WERI-Rb-1 (cell line): ENCODE measurements around the gene KCNK2.

Source experiments
- DNase-seq: peaks from one replicate; pipeline ENCODE4 v3.0.0-alpha.2; 2020
- H3K27ac ChIP-seq: fragments of 250-450 bp; sonication (Bioruptor Pico); 2 replicates; pipeline ENCODE4 v1.5.1; 2020; ENCODE audit warnings: mild to moderate bottlenecking, moderate library complexity
- H3K27me3 ChIP-seq: fragments of 250-450 bp; sonication (Bioruptor Pico); 2 replicates; pipeline ENCODE4 v1.5.1; 2021; ENCODE audit warnings: mild to moderate bottlenecking, low read depth, moderate library complexity; ENCODE audit not compliant: insufficient read depth, severe bottlenecking
- H3K36me3 ChIP-seq: fragments of 250-450 bp; sonication (Bioruptor Pico); 2 replicates; pipeline ENCODE4 v1.5.1; 2020; ENCODE audit warnings: mild to moderate bottlenecking, moderate library complexity
- H3K4me3 ChIP-seq: 2 replicates; pipeline ENCODE4 v1.5.1; 2011; ENCODE audit warnings: low read depth, mild to moderate bottlenecking, control low read depth, low read length
- H3K9me3 ChIP-seq: fragments of 250-450 bp; sonication (Bioruptor Pico); 2 replicates; pipeline ENCODE4 v1.5.1; 2021; ENCODE audit warnings: mild to moderate bottlenecking, moderate library complexity; ENCODE audit not compliant: severe bottlenecking
- CTCF ChIP-seq: IDR thresholded peaks from 2 replicates; pipeline ENCODE4 v1.5.1; 2011; ENCODE audit warnings: low read depth, mild to moderate bottlenecking, control low read depth, inconsistent platforms, low read length

KCNK2 gene

GRCh38 chr1:215269955-215270354 is 187.4 kb downstream of the KCNK2 start:
- no peak for DNase-seq
- Histone ChIP-seq H3K4me3 (no peak overlapping the region), H3K27ac (no peak overlapping the region), H3K36me3 (no peaks in the 10 kb centered on the region), H3K9me3 (no peaks in the 10 kb centered on the region), H3K27me3 (no peaks in the 10 kb centered on the region)
- peak; percentile 28; the same call in 1 of the 2 replicates for TF ChIP-seq CTCF

- no peaks in the 10 kb centered on the region for H3K9me3 ChIP-seq
- no peak for DNase-seq
- H3K36me3 ChIP-seq: no peaks in the 10 kb centered on the region
- no peak overlapping the region for H3K4me3 ChIP-seq
- TF ChIP-seq CTCF: no peak
- H3K27ac ChIP-seq: no peak overlapping the region
- no peaks in the 10 kb centered on the region for H3K27me3 ChIP-seq
Observed at GRCh38 chr1:215273838-215274516, 191.4 kb downstream of the KCNK2 start.

- Histone ChIP-seq H3K9me3 (no peaks in the 10 kb centered on the region), H3K4me3 (no peak overlapping the region), H3K27me3 (no peaks in the 10 kb centered on the region), H3K27ac (no peak overlapping the region), H3K36me3 (no peaks in the 10 kb centered on the region)
- TF ChIP-seq CTCF: no peak
- no peak for DNase-seq
Observed at GRCh38 chr1:215276582-215276981, 194.0 kb downstream of the KCNK2 start.

GRCh38 chr1:215277532-215277931 is 195.0 kb downstream of the KCNK2 start:
- no peak overlapping the region for H3K4me3 ChIP-seq
- no peak for DNase-seq
- no peak overlapping the region for H3K27ac ChIP-seq
- H3K36me3 ChIP-seq: no peaks in the 10 kb centered on the region
- no peaks in the 10 kb centered on the region for H3K27me3 ChIP-seq
- H3K9me3 ChIP-seq: no peaks in the 10 kb centered on the region
- no peak for TF ChIP-seq CTCF

- Histone ChIP-seq H3K4me3 (no peak overlapping the region), H3K9me3 (no peaks in the 10 kb centered on the region), H3K27me3 (no peaks in the 10 kb centered on the region), H3K36me3 (no peaks in the 10 kb centered on the region), H3K27ac (no peak overlapping the region)
- no peak for TF ChIP-seq CTCF
- no peak for DNase-seq
Observed at GRCh38 chr1:215279682-215280081, 197.1 kb downstream of the KCNK2 start.

GRCh38 chr1:215282557-215282956 is 200.0 kb downstream of the KCNK2 start:
- Histone ChIP-seq H3K9me3 (no peaks in the 10 kb centered on the region), H3K36me3 (no peaks in the 10 kb centered on the region), H3K4me3 (no peak overlapping the region), H3K27me3 (no peaks in the 10 kb centered on the region), H3K27ac (no peak overlapping the region)
- TF ChIP-seq CTCF: no peak
- DNase-seq: no peak
